T follicular helper cell (primary cell): ENCODE measurements around the gene INSYN2B.

ENCODE experiments used
- DNase-seq: peaks from one replicate; pipeline ENCODE4 v3.0.0-alpha.2; 2020; ENCODE audit warnings: low read depth

Gene INSYN2B

GRCh38 chr5:169889572-169889971, 90.7 kb downstream of the INSYN2B start:
- DNase-seq, result no peak

- DNase-seq, result no peak
These were observed 93.6 kb downstream of the INSYN2B start for GRCh38 chr5:169886677-169887076.

DNA sequence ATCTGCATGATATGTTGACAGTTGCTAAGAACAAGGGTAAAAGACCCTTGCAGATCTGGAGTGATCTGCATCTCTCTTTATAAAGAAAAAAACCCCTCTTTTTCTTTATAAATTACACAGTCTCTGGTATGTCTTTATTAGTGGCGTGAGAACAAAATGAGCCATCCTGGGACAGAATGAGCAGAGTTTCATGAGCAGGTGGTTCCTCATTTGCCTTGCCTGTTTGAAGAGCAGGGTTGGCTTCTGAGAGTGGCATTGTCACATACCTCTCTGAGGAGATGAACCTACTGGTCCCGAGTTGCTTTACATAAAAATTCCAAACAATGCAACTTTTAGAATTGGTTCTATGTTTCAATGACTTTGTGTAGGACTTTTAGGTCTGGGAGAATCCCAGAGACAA, 94.3 kb downstream of the INSYN2B start:
- no peak for DNase-seq

DNA sequence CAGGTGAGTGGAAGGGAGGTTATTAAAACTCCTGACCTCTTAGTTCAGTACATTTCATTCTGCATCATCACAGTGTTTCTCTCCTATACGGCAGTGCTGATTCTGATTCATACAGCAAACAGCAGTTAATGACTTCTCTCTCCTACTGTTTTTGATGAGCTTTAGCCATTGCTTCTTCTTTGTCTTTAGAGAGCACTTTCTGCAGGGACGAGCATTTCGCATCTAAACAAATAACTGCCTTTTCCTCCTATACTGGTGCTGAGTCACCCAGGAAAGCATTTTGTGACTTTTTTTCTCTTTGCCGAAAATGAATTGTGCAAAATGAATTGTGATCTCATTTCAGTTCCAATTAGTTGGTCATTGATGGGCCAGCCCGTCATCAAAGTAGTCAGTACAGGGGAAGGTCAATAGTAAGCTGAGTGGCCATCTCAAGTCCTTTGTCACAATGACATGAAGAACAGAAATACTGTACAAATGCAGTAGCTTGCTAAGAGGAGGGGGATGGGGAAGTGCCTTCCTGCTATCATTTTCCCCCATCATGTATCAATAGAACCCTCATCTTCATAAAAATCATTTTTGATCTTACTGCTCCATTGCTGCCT, 98.5 kb downstream of the INSYN2B start:
- DNase-seq, result no peak

GRCh38 chr5:169880785-169881184, 99.5 kb downstream of the INSYN2B start:
- no peak for DNase-seq

GRCh38 chr5:169880012-169880663, 100.2 kb downstream of the INSYN2B start:
- DNase-seq, result no peak

DNA sequence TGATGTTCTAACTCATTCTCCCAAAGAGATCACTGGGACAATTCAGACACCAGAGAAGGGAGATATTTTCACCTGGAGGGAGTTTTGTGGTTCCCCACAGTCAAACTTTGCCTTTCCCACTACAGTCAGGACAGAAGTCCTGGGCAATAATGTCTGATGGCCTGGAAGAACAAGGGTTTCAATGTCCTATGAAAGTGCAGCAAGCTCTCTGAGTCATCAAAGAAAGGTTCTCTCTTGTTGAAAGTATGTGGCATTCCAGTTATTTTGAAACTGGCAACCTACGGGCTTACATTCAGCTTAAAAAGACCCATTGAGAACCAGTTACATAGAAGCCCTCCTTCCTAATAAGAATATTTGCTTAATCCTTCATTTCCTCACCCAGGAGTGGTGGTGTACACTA, 103.9 kb downstream of the INSYN2B start:
- no peak for DNase-seq

- no peak for DNase-seq
These were observed 104.6 kb downstream of the INSYN2B start for GRCh38 chr5:169875731-169876130.

DNA sequence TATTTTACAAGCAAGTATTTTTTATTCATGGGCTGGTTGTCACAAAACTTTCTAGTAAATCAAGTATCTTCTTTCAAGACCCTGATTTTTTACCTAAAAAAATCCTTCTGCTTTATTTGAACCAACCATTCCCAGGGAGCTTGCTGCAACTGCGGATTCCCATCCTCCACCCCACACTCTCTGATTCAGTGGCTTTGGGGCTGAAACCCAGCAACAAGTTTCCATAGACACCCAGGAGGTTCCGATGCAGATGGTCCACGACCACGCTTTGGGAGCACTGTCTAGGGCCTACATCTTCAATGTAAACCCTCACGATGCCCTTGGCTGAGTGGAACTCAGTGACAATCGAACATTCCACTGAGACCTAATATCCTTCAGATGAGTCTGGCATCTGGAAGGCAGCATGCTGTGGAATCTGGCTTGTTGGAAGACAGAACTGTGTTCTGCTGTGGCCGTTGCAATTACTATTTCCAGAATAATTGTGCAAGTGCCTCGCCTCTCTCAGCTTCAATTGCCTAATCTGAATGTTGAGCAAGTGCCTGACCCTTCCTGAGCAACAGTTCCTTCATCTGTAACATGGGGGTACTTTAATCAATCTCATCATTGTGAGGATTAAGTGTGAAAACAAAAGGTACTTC, 105.1 kb downstream of the INSYN2B start:
- DNase-seq, result no peak

GRCh38 chr5:169874621-169875020, 105.7 kb downstream of the INSYN2B start:
- no peak for DNase-seq

DNA sequence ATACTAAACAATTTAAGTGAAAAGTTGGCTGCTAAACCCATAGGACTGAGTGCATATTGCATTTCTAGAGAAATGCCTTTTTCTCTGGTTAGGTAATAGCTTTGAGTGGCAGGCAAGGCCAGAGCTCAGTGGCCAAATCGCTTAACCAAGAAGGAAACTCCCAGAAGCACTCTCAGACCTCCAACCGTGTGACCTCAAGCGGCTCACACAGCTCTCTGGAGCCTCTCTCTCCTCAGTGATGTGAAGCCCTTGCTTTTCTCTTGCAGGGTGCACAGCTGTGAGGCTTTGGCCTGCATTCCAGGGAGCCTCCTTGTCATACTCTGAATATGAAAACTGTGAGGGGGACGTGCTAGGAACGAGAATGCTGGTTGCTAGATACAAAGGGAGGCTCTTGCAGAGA, 106.7 kb downstream of the INSYN2B start:
- DNase-seq, result no peak

DNA sequence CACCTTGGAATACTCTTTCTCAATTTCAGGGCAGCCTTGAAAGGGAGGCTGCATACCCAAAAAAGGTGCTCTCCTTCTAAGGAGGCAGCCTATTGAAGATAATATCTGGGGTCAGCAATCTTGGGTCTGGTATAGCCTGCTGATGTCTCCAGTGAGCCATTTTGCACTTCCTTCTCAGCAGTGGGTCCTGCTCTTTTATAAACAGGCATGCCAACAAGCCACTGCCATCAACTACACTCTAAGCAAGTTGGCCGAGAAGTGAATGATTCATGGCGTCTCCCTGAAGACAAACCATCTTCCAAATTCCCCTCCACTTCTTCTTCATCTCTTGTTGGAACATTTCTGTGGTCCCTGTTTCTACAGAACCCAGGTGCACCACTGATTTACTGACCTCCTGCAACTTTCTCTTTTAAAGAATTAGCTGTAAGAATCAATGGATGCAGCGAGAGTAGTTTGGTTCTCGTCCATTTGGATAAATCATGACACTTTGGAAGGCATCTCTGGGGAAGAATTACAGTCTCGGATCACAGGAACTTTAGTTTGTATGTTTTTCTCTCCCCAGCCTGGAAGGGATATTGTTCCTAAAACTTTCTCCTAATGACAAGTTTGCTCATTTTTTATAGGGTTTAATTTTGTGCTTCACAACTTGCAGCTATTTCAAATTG, 108.3 kb downstream of the INSYN2B start:
- DNase-seq, result no peak

- no peak for DNase-seq
These were observed 110.1 kb downstream of the INSYN2B start for GRCh38 chr5:169870211-169870610.

DNA sequence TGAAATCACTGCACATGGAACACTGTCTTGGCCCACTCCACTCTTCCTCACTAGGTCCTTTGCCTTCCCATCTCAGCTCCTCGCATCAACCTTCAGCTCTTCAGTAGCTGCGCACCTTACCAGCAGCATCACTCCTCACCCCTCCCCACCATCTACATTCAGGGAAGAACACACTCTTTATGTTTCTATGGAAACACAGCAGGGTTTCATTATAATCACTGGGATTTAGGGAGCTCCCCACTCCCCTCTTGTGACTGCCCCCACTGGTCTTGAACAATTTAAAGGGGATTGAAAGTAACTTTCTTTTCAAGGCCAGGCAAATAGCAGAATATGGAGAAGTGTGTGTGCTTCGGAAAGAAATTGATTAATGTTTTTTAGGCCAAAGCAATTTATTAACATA, 111.2 kb downstream of the INSYN2B start:
- DNase-seq, result no peak

DNA sequence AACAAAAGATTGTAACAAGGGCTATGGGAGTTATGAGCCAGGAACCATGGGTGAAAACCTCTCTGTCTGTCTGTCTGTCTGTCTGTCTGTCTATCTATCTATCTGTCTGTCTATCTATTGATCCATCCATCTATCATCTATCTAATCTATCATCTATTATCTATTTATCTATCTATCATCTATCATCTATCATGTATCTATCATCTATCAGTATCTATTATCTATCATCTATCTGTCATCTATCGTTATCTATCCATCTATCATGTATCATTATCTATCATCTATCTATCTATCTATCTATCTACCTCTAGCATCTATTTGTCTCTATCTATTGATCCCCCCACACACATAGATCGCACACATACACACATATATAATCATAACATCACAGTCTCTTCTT, 112.9 kb downstream of the INSYN2B start:
- no peak for DNase-seq

DNA sequence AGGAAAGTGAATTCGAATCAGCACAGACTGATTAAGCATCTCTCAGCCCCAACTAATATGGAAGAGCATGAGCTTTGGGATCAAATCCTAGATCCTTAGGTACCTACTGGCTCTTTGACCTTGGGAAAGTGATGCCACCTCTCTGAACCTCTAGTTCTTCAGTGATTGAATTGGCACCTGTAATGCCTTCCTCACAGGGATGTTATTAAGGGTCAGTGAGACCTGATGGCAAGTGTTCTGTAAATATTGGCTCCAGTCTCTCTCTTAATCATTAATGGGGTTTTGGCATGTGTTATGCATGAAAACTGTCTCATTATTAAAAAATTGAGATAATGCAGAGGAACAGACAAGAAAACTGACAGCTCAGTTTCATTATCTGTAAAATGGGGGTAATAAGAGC, 115.8 kb downstream of the INSYN2B start:
- DNase-seq, result no peak

- no peak for DNase-seq
These were observed 117.9 kb downstream of the INSYN2B start for GRCh38 chr5:169862391-169862811.

GRCh38 chr5:169861934-169862333, 118.4 kb downstream of the INSYN2B start:
- DNase-seq, result no peak

GRCh38 chr5:169861433-169861832, 118.9 kb downstream of the INSYN2B start:
- DNase-seq, result no peak

DNA sequence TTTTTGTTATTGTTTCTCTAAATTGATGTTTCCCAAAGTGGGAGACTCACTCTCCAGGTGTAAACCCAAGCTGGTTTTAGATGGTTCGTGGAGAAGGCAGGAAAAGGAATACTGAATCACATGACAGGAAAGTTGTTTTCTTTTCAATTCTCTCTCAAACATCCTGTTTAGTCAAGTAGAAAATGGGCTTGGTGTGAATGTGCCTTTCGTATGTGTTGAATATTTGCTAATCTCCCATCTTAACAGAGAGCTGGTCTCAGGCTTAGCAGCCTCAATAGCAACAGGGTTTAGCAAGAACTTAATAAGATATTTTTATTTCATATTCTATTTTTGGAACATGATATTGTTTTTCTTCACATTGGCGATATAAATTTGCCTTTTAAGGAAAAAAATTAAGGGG, 119.7 kb downstream of the INSYN2B start:
- no peak for DNase-seq

DNA sequence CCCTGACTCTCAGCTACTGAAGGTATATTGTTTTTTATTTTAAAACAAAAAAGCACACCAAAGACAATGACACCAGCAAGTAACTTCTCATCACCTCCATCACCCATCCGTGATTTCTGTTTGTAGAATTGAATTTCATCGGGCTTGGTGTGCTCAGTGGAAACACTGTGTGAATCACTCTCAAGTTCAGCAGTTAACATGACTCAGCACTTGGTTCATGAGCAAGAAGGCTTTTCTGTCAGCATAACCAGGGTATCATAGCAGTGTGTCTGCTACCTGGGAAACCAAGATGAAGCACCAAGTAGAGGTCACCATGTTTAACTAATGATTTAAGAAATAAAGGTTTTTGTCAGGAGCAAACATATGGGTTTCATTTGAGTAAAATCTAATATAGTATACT, 123.7 kb downstream of the INSYN2B start:
- no peak for DNase-seq

GRCh38 chr5:169851321-169851850, 128.9 kb downstream of the INSYN2B start:
- DNase-seq, result no peak

DNA sequence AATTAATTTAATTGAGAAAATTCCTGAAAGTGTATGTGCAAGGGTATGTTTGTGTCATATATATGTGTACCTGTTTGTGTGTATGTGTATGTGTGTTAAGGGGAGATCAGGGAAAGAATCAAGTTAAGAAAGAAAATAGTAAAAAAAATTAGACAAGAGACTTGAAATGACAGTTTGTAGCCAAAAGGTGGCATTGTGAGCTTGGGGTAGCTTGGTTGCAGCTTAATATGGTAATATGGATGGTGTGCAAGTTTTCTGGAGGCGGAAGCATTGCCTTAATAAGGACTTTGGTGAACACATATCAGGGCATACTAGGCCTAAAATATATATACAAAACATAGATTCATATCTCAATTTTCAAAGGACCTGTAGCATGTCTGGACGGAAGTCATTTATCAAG, 129.9 kb downstream of the INSYN2B start:
- no peak for DNase-seq
